Activated naive CD8-positive, alpha-beta T cell (primary cell): ENCODE measurements around the gene UBAC1.
"Not testable (repeated sequence)": the region's sequence is repeated elsewhere in the genome, so short reads cannot be mapped to it uniquely, and the experiment has no call there.

Source experiments
- H3K27ac Mint-ChIP-seq: one replicate; pipeline ENCODE4 v1.8.0; 2021; ENCODE audit warnings: mixed read lengths
- H3K27me3 Mint-ChIP-seq: one replicate; pipeline ENCODE4 v1.8.0; 2021; ENCODE audit warnings: mixed read lengths
- H3K36me3 Mint-ChIP-seq: one replicate; pipeline ENCODE4 v1.8.0; 2021; ENCODE audit warnings: mixed read lengths
- H3K4me1 Mint-ChIP-seq: one replicate; pipeline ENCODE4 v1.8.0; 2021; ENCODE audit warnings: low read depth, mixed read lengths
- H3K4me3 Mint-ChIP-seq: one replicate; pipeline ENCODE4 v1.8.0; 2021; ENCODE audit warnings: mild to moderate bottlenecking, mixed read lengths
- H3K9me3 Mint-ChIP-seq: one replicate; pipeline ENCODE4 v1.8.0; 2021; ENCODE audit warnings: low read depth, mixed read lengths

Gene UBAC1

GRCh38 chr9:135916227-135916626, 44.9 kb downstream of the UBAC1 start:
- not testable (repeated sequence) for H3K4me3 Mint-ChIP-seq, H3K27me3 Mint-ChIP-seq, H3K4me1 Mint-ChIP-seq, H3K27ac Mint-ChIP-seq
- Mint-ChIP-seq H3K36me3 (peaks cover 45% of the 10 kb centered on the region), H3K9me3 (peaks cover 23% of the 10 kb centered on the region)

GRCh38 chr9:135914921-135915320, 46.3 kb downstream of the UBAC1 start:
- Mint-ChIP-seq H3K27ac (no peak overlapping the region), H3K36me3 (peaks cover 57% of the 10 kb centered on the region), H3K4me1 (peaks cover 11% of the 10 kb centered on the region), H3K4me3 (no peak overlapping the region), H3K9me3 (peaks cover 23% of the 10 kb centered on the region), H3K27me3 (no peaks in the 10 kb centered on the region)

- H3K4me3 Mint-ChIP-seq: peak overlapping the region; percentile 5
- not testable (repeated sequence) for H3K27ac Mint-ChIP-seq, H3K27me3 Mint-ChIP-seq, H3K9me3 Mint-ChIP-seq
- peaks cover 49% of the 10 kb centered on the region for H3K36me3 Mint-ChIP-seq
- H3K4me1 Mint-ChIP-seq: peaks cover 26% of the 10 kb centered on the region
Measured at GRCh38 chr9:135911233-135911632, 49.9 kb downstream of the UBAC1 start.

GRCh38 chr9:135910757-135911156, 50.4 kb downstream of the UBAC1 start:
- no peak overlapping the region for H3K27ac Mint-ChIP-seq
- H3K27me3 Mint-ChIP-seq: no peaks in the 10 kb centered on the region
- H3K36me3 Mint-ChIP-seq: peaks cover 44% of the 10 kb centered on the region
- H3K4me1 Mint-ChIP-seq: peaks cover 31% of the 10 kb centered on the region
- peaks cover 7% of the 10 kb centered on the region for H3K9me3 Mint-ChIP-seq
- no peak overlapping the region for H3K4me3 Mint-ChIP-seq

GRCh38 chr9:135910216-135910615, 51.0 kb downstream of the UBAC1 start:
- Mint-ChIP-seq H3K36me3 (peaks cover 38% of the 10 kb centered on the region), H3K4me1 (peaks cover 37% of the 10 kb centered on the region), H3K27me3 (no peaks in the 10 kb centered on the region), H3K9me3 (peaks cover 7% of the 10 kb centered on the region), H3K27ac (no peak overlapping the region), H3K4me3 (peak overlapping the region; percentile 44)

GRCh38 chr9:135909371-135909770, 51.8 kb downstream of the UBAC1 start:
- Mint-ChIP-seq H3K4me1 (peaks cover 41% of the 10 kb centered on the region), H3K27me3 (no peaks in the 10 kb centered on the region), H3K4me3 (peak overlapping the region; percentile 88), H3K9me3 (peaks cover 7% of the 10 kb centered on the region), H3K36me3 (peaks cover 30% of the 10 kb centered on the region), H3K27ac (peak overlapping the region; percentile 76)

- Mint-ChIP-seq H3K4me3 (peak overlapping the region; percentile 88), H3K4me1 (peaks cover 42% of the 10 kb centered on the region), H3K36me3 (peaks cover 28% of the 10 kb centered on the region), H3K27me3 (no peaks in the 10 kb centered on the region), H3K9me3 (peaks cover 7% of the 10 kb centered on the region), H3K27ac (peak overlapping the region; percentile 76)
Measured at GRCh38 chr9:135908754-135909204, 52.4 kb downstream of the UBAC1 start.

GRCh38 chr9:135908093-135908753, 53.0 kb downstream of the UBAC1 start:
- H3K27ac Mint-ChIP-seq: peak overlapping the region; percentile 76
- H3K27me3 Mint-ChIP-seq: no peaks in the 10 kb centered on the region
- H3K9me3 Mint-ChIP-seq: peaks cover 3% of the 10 kb centered on the region
- peak overlapping the region; percentile 88 for H3K4me3 Mint-ChIP-seq
- H3K4me1 Mint-ChIP-seq: peaks cover 47% of the 10 kb centered on the region
- peaks cover 22% of the 10 kb centered on the region for H3K36me3 Mint-ChIP-seq

GRCh38 chr9:135907431-135908092, 53.6 kb downstream of the UBAC1 start, which contains the start of gene CAMSAP1:
Gene CAMSAP1 (minus strand): TSS chr9:135907546. CDS start chr9:135907159, 387 bp downstream.
- peaks cover 50% of the 10 kb centered on the region for H3K4me1 Mint-ChIP-seq
- H3K4me3 Mint-ChIP-seq: peak within 1 kb of the TSS; percentile 93
- peaks cover 3% of the 10 kb centered on the region for H3K9me3 Mint-ChIP-seq
- peaks cover 25% of the 10 kb centered on the region for H3K36me3 Mint-ChIP-seq
- H3K27ac Mint-ChIP-seq: peak within 1 kb of the TSS; percentile 91
- H3K27me3 Mint-ChIP-seq: no peaks in the 10 kb centered on the region

- H3K9me3 Mint-ChIP-seq: peaks cover 3% of the 10 kb centered on the region
- peaks cover 52% of the 10 kb centered on the region for H3K4me1 Mint-ChIP-seq
- peaks cover 25% of the 10 kb centered on the region for H3K36me3 Mint-ChIP-seq
- H3K27ac Mint-ChIP-seq: no peak overlapping the region
- no peak overlapping the region for H3K4me3 Mint-ChIP-seq
- H3K27me3 Mint-ChIP-seq: no peaks in the 10 kb centered on the region
Measured at GRCh38 chr9:135907006-135907430, 54.2 kb downstream of the UBAC1 start.

- H3K4me1 Mint-ChIP-seq: peaks cover 55% of the 10 kb centered on the region
- peaks cover 2% of the 10 kb centered on the region for H3K9me3 Mint-ChIP-seq
- H3K4me3 Mint-ChIP-seq: peak overlapping the region; percentile 93
- H3K27me3 Mint-ChIP-seq: no peaks in the 10 kb centered on the region
- peaks cover 27% of the 10 kb centered on the region for H3K36me3 Mint-ChIP-seq
- H3K27ac Mint-ChIP-seq: peak overlapping the region; percentile 91
Measured at GRCh38 chr9:135906291-135907005, 54.7 kb downstream of the UBAC1 start.

- Mint-ChIP-seq H3K4me3 (peak overlapping the region; percentile 93), H3K9me3 (no peaks in the 10 kb centered on the region), H3K27me3 (no peaks in the 10 kb centered on the region), H3K27ac (peak overlapping the region; percentile 91), H3K4me1 (peaks cover 59% of the 10 kb centered on the region), H3K36me3 (peaks cover 19% of the 10 kb centered on the region)
Measured at GRCh38 chr9:135905380-135906258, 55.6 kb downstream of the UBAC1 start.

GRCh38 chr9:135903786-135904520, 57.2 kb downstream of the UBAC1 start:
- H3K27ac Mint-ChIP-seq: no peak overlapping the region
- peaks cover under 1% of the 10 kb centered on the region for H3K9me3 Mint-ChIP-seq
- H3K27me3 Mint-ChIP-seq: no peaks in the 10 kb centered on the region
- no peak overlapping the region for H3K4me3 Mint-ChIP-seq
- H3K36me3 Mint-ChIP-seq: peaks cover 12% of the 10 kb centered on the region
- H3K4me1 Mint-ChIP-seq: peaks cover 57% of the 10 kb centered on the region

GRCh38 chr9:135903358-135903656, 57.9 kb downstream of the UBAC1 start:
- H3K27ac Mint-ChIP-seq: no peak overlapping the region
- H3K4me3 Mint-ChIP-seq: no peak overlapping the region
- peaks cover 56% of the 10 kb centered on the region for H3K4me1 Mint-ChIP-seq
- peaks cover 3% of the 10 kb centered on the region for H3K9me3 Mint-ChIP-seq
- no peaks in the 10 kb centered on the region for H3K27me3 Mint-ChIP-seq
- peaks cover 12% of the 10 kb centered on the region for H3K36me3 Mint-ChIP-seq
